HL-60 (cell line): ENCODE data around the gene RBBP4.

Experiments used
- CTCF ChIP-seq: IDR thresholded peaks from one replicate; pipeline ENCODE4 v1.5.1; 2011; ENCODE audit warnings: low read length, control low read depth, inconsistent platforms; ENCODE audit not compliant: insufficient read depth
- GABPA ChIP-seq: IDR thresholded peaks from 2 replicates; pipeline ENCODE4 v1.6.1; 2012; ENCODE audit warnings: low read depth
- POLR2AphosphoS5 ChIP-seq: IDR thresholded peaks from 2 replicates; pipeline ENCODE4 v1.6.1; 2012; ENCODE audit warnings: low read depth
- REST ChIP-seq: IDR thresholded peaks from 2 replicates; pipeline ENCODE4 v1.6.1; 2012; ENCODE audit warnings: low read depth; ENCODE audit not compliant: insufficient replicate concordance
- SPI1 ChIP-seq: IDR thresholded peaks from 2 replicates; pipeline ENCODE4 v1.6.1; 2012; ENCODE audit warnings: low read depth, mild to moderate bottlenecking, borderline replicate concordance

- TF ChIP-seq CTCF = no peak
- TF ChIP-seq REST = no peak
- TF ChIP-seq POLR2AphosphoS5 = peak; percentile 57; the same call in 1 of the 2 replicates
- TF ChIP-seq GABPA = no peak
- no peak for TF ChIP-seq SPI1
Observed at GRCh38 chr1:32724678-32725614, 73.9 kb downstream of the RBBP4 start.
